Effector memory CD4-positive, alpha-beta T cell (primary cell): ENCODE data around the gene NSMCE1.
"Not testable (repeated sequence)": the region's sequence is repeated elsewhere in the genome, so short reads cannot be mapped to it uniquely, and the experiment has no call there.

Source experiments
- DNase-seq, 3 donors: peaks; one replicate each; pipeline ENCODE4 v3.0.0-alpha.2; 2020
- H3K27ac ChIP-seq: 2 replicates; pipeline ENCODE4 v1.7.0; 2013; ENCODE audit warnings: mild to moderate bottlenecking, low read length, moderate library complexity; ENCODE audit not compliant: insufficient read depth, poor library complexity, severe bottlenecking
- H3K27me3 ChIP-seq: replicated peaks from 2 replicates; pipeline ENCODE4 v1.7.0; 2013; ENCODE audit warnings: mild to moderate bottlenecking, low read length; ENCODE audit not compliant: insufficient read depth, control insufficient read depth, poor library complexity, severe bottlenecking
- H3K36me3 ChIP-seq: 2 replicates; pipeline ENCODE4 v1.7.0; 2013; ENCODE audit warnings: mild to moderate bottlenecking, low read length, moderate library complexity; ENCODE audit not compliant: control insufficient read depth, insufficient read depth
- H3K4me1 ChIP-seq: 2 replicates; pipeline ENCODE4 v1.7.0; 2013; ENCODE audit warnings: low read length, mild to moderate bottlenecking; ENCODE audit not compliant: control insufficient read depth, insufficient read depth, poor library complexity, severe bottlenecking
- H3K4me3 ChIP-seq: 2 replicates; pipeline ENCODE4 v1.7.0; 2013; ENCODE audit warnings: low read length, low read depth, mild to moderate bottlenecking; ENCODE audit not compliant: insufficient read depth, poor library complexity, severe bottlenecking
- H3K9me3 ChIP-seq: 2 replicates; pipeline ENCODE4 v1.7.0; 2013; ENCODE audit warnings: mild to moderate bottlenecking, low read length, moderate library complexity; ENCODE audit not compliant: control insufficient read depth

The NSMCE1 gene

DNA sequence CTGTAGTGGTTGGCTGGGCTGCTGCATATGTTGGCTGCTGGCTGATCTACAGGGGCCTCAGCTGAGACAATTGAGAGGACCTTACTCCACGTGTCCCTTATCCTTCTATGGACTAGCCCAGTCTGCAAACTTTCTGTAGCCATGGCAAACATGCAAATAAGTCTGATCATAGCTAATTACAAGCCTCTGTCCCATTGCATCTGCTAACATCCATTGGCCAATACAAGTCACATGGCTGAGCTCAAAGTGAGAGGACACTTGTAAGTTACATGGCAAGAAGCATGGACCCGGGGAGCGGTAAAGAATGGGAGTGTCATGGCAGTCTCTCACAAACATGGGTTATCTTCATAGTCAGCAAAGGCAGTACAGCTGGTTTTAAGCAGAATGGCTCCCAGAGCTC, 33.6 kb upstream of the NSMCE1 start:
- no peaks in the 10 kb centered on the region for H3K36me3 ChIP-seq
- H3K27ac ChIP-seq = no peak overlapping the region
- H3K27me3 ChIP-seq = no peaks in the 10 kb centered on the region
- no peaks in the 10 kb centered on the region for H3K9me3 ChIP-seq
- no peak for DNase-seq
- H3K4me1 ChIP-seq = no peaks in the 10 kb centered on the region
- H3K4me3 ChIP-seq = no peak overlapping the region

DNA sequence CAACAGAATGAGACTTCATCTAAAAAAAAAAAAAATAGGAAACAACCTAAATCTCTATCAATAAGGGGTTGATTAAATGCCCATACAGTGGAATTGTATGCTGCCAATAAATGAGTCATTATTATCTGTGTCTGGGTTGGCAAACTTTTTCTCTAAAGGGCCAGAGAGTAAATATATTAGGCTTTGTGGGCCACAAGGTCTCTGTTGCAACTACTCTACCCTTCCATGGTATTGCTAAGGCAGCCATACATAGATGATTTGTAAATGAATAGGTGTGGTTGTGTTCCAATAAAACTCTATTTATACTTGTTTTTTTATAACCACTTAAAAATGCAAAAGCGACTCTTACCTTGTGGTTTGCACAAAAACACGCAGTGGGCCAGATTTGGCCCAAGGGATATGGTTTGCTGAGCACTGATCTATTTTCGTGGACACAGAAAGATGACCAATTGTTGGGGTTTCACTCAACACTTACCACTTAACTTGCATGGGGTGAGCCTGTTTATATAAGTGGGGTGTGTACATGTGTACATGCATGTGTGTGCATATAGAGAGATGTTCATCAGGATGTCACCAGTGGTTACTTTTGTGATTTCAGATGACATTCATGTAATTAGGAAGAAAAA, 32.8 kb upstream of the NSMCE1 start:
- no peaks in the 10 kb centered on the region for H3K4me1 ChIP-seq

GRCh38 chr16:27298132-27298531, 29.6 kb upstream of the NSMCE1 start:
- H3K9me3 ChIP-seq = no peaks in the 10 kb centered on the region
- DNase-seq = no peak
- no peak overlapping the region for H3K4me3 ChIP-seq
- no peaks in the 10 kb centered on the region for H3K36me3 ChIP-seq
- H3K27ac ChIP-seq = no peak overlapping the region
- no peaks in the 10 kb centered on the region for H3K27me3 ChIP-seq
- no peaks in the 10 kb centered on the region for H3K4me1 ChIP-seq

More for the DNA sequence above, 32.8 kb upstream of the NSMCE1 start:
- no peak overlapping the region for H3K27ac ChIP-seq
- no peak overlapping the region for H3K4me3 ChIP-seq
- no peaks in the 10 kb centered on the region for H3K9me3 ChIP-seq
- H3K27me3 ChIP-seq = no peaks in the 10 kb centered on the region
- DNase-seq = no peak
- no peaks in the 10 kb centered on the region for H3K36me3 ChIP-seq

GRCh38 chr16:27293343-27293742, 24.8 kb upstream of the NSMCE1 start:
- H3K9me3 ChIP-seq = no peaks in the 10 kb centered on the region
- no peaks in the 10 kb centered on the region for H3K4me1 ChIP-seq
- H3K4me3 ChIP-seq = no peak overlapping the region
- H3K27ac ChIP-seq = no peak overlapping the region
- H3K36me3 ChIP-seq = no peaks in the 10 kb centered on the region
- no peak for DNase-seq
- no peaks in the 10 kb centered on the region for H3K27me3 ChIP-seq

DNA sequence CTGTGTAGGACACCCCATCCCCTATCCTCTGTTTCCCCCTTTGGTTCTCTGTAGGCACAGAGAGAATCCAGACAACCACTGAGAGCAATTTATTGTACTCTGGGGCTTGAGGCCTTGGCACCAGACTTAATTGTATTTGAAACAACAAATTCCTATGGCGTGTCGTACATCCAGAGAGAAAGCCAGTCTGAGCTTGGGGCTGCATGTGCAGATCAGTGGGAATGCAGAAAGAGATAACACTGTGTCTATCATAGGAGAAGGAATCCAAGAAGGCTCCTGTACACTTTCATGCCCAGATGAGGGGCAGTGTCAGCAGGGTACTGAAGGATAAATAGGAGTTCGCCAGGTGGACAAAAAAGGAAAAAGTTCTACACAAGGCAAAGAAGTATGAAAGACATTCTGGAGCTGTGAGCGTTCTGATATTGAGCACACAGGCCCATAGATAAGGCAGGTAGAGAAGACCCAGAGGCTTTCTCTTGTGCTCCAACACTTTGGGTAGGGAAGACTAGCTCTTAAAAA, 23.2 kb upstream of the NSMCE1 start:
- no peak overlapping the region for H3K27ac ChIP-seq
- no peaks in the 10 kb centered on the region for H3K27me3 ChIP-seq
- H3K9me3 ChIP-seq = no peaks in the 10 kb centered on the region
- DNase-seq = no peak
- H3K36me3 ChIP-seq = no peaks in the 10 kb centered on the region
- H3K4me1 ChIP-seq = no peaks in the 10 kb centered on the region
- H3K4me3 ChIP-seq = no peak overlapping the region

GRCh38 chr16:27291106-27291505, 22.5 kb upstream of the NSMCE1 start:
- no peaks in the 10 kb centered on the region for H3K9me3 ChIP-seq
- H3K36me3 ChIP-seq = no peaks in the 10 kb centered on the region
- no peak overlapping the region for H3K4me3 ChIP-seq
- H3K4me1 ChIP-seq = no peaks in the 10 kb centered on the region
- DNase-seq = no peak
- no peaks in the 10 kb centered on the region for H3K27me3 ChIP-seq
- H3K27ac ChIP-seq = no peak overlapping the region

GRCh38 chr16:27290562-27290961, 22.0 kb upstream of the NSMCE1 start:
- DNase-seq = no peak
- Histone ChIP-seq H3K36me3 (no peaks in the 10 kb centered on the region), H3K4me1 (no peaks in the 10 kb centered on the region), H3K27me3 (no peaks in the 10 kb centered on the region), H3K27ac (no peak overlapping the region), H3K9me3 (no peaks in the 10 kb centered on the region), H3K4me3 (no peak overlapping the region)

DNA sequence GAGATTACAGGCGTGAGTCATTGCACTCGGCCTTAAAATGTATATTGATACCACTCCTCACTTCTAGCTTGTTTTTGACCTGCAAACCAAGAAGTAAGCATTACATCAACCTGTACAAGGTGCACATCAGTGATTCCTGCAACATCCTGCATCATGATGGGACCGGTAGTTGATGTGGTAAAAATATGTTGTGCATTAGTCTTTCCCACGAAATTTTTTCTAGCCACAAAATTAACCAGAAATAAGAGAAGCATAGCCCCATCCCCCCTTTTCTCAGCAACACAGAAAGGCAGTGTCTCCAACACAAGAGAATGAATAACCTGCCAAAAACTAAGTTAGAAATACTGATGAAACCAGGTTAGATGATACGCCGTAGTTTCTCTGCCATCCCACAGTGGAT, 21.1 kb upstream of the NSMCE1 start:
- H3K4me1 ChIP-seq = no peaks in the 10 kb centered on the region
- no peaks in the 10 kb centered on the region for H3K27me3 ChIP-seq
- no peak for DNase-seq
- no peak overlapping the region for H3K4me3 ChIP-seq
- H3K36me3 ChIP-seq = no peaks in the 10 kb centered on the region
- no peak overlapping the region for H3K27ac ChIP-seq
- H3K9me3 ChIP-seq = no peaks in the 10 kb centered on the region

DNA sequence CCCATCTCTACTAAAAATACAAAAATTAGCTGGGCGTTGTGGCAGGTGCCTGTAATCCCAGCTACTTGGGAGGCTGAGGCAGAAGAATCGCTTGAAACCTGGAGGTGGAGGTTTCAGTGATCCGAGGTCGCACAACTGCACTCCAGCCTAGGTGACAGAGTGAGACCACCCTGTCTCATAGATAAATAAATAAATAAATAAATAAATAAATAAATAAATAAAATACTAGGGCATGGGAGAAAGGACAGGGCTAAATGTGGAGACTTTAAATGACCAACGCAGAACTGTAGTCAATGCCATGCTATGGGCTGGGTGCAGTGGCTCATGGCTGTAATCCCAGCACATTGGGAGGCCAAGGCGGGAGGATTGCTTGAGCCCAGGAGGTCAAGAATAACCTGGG, 19.7 kb upstream of the NSMCE1 start:
- not testable (repeated sequence) for H3K36me3 ChIP-seq, H3K27ac ChIP-seq, H3K27me3 ChIP-seq, H3K4me3 ChIP-seq, DNase-seq, H3K4me1 ChIP-seq, H3K9me3 ChIP-seq

DNA sequence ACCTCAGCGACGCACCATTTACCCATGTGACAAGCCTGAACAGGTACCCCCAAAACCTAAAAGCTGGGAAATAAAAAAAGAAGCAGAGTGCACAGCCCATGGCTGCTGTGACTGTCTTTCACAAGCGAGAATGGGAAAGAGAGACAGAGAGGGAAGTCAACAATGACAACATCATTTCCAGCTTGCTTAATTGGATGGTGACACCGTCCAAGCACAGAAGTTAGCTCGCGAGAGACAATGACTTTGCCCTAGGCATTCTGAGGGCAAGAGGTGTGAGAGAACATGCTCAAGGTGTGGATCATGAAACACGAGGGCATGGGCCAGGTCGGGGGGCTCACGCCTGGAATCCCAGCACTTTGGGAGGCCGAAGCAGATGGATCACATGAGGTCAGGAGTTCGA, 19.3 kb upstream of the NSMCE1 start:
- Histone ChIP-seq H3K4me1 (no peaks in the 10 kb centered on the region), H3K9me3 (no peaks in the 10 kb centered on the region), H3K4me3 (no peak overlapping the region), H3K27ac (no peak overlapping the region), H3K36me3 (no peaks in the 10 kb centered on the region), H3K27me3 (no peaks in the 10 kb centered on the region)
- DNase-seq = no peak
